Gastrocnemius medialis (tissue), 4 donors: ENCODE results near the gene ZFP37.
"Not testable (repeated sequence)": the region's sequence is repeated elsewhere in the genome, so short reads cannot be mapped to it uniquely, and the experiment has no call there.

ENCODE experiments used
- POLR2A ChIP-seq, 2 donors: fragments of 450-650 bp; IDR thresholded peaks; one replicate each; pipeline ENCODE4 v1.6.1; 2017; ENCODE audit warnings: antibody characterized with exemption in 2 of 2, mild to moderate bottlenecking in 2 of 2, moderate library complexity in 2 of 2
- TF ChIP-seq, protein P1 (sequence below), 5 experiments: fragments of 450-650 bp in 3 of 5; fragments of 200-600 bp in 2 of 5; sonication (generic) in 2 of 5; IDR thresholded peaks in 4 of 5; conservative IDR thresholded peaks in 1 of 5; 1 replicate in 4 of 5; 2 replicates in 1 of 5; pipeline ENCODE4 v1.5.1; 2016 to 2019; ENCODE audit warnings: antibody characterized with exemption in 5 of 5, mild to moderate bottlenecking in 3 of 5, moderate library complexity in 3 of 5

DNA sequence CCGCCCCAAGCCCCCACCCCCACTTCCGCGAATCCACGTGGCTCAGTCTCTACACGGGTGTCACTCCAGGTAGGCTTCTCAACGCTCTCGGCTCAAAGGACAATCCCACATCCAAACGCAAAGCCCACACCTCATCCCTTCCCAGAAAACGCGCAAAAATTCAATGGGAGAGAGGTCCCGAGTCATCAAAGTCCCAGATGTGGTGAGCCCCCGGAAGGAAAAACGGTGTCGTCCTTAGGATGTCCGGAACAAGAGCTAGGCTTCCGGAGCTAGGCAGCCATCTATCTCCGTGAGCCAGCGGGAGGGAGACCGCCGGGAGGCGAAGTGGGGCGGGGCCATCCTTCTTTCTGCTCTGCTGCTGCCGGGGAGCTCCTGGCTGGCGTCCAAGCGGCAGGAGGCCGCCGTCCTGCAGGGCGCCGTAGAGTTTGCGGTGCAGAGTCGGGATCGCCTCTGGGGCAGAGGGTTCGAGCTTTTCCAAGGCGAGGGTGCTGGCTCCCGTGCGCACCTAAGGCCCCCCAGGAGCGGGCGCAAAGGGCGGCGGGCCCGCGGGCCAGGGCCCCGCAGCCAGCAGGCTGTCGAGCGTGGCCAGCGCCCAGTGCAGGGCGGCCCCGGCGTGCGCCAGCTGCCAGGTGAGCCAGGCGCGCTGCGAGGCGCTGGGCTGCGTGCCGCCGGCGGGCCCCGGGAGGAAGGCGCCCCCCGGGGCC, 3.2 kb upstream of the ZFP37 start:
- TF ChIP-seq POLR2A (IDR thresholded peaks at IDR 0.05), result not testable (repeated sequence)
- TF ChIP-seq, protein P1, sequence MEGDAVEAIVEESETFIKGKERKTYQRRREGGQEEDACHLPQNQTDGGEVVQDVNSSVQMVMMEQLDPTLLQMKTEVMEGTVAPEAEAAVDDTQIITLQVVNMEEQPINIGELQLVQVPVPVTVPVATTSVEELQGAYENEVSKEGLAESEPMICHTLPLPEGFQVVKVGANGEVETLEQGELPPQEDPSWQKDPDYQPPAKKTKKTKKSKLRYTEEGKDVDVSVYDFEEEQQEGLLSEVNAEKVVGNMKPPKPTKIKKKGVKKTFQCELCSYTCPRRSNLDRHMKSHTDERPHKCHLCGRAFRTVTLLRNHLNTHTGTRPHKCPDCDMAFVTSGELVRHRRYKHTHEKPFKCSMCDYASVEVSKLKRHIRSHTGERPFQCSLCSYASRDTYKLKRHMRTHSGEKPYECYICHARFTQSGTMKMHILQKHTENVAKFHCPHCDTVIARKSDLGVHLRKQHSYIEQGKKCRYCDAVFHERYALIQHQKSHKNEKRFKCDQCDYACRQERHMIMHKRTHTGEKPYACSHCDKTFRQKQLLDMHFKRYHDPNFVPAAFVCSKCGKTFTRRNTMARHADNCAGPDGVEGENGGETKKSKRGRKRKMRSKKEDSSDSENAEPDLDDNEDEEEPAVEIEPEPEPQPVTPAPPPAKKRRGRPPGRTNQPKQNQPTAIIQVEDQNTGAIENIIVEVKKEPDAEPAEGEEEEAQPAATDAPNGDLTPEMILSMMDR (IDR thresholded peaks at IDR 0.05 in 4 of 5, conservative IDR thresholded peaks at IDR 0.05 in 1 of 5), result not testable (repeated sequence)
